GM12878 (cell line): ENCODE measurements around the gene BPIFB4. TPM values are rescaled to one million over a fixed set of nuclear protein-coding genes. Genes with fewer than 3 reads are reported as not detected.

ENCODE experiments used
- ATAC-seq: fragments of 200-7000 bp; cut with Tn5 transposase; 3 replicates; pipeline ENCODE4 v1.9.1; 2020; ENCODE audit warnings: mild to moderate bottlenecking, moderate library complexity
- BruUV-seq: library from RNA; stranded (reverse); fragments of 400-500 nt; replicated peaks from 2 replicates; lab custom pipeline; 2021; lab: Mats Ljungman, UMichigan
- CTCF ChIA-PET: fragments of 300-600 bp; sonication (Branson Sonifier 250); formaldehyde crosslinking; extraction: SDS; loops from one replicate; lab custom pipeline; 2021; ENCODE audit warnings: inconsistent platforms; lab: Yijun Ruan, JAX
- POLR2A ChIA-PET: fragments of 350-600 bp; formaldehyde crosslinking; extraction: SDS; loops from one replicate; lab custom pipeline; 2021; ENCODE audit warnings: inconsistent platforms; lab: Charles Lee
- RAD21 ChIA-PET: fragments of 300-600 bp; sonication (Branson Sonifier 250); formaldehyde crosslinking; loops from one replicate; lab custom pipeline; 2023; ENCODE audit warnings: antibody characterized with exemption; ENCODE audit not compliant: unreplicated experiment; lab: Charles Lee
- SMC1A ChIA-PET: fragments of 300-600 bp; sonication (Branson Sonifier 250); formaldehyde crosslinking; loops from one replicate; lab custom pipeline; 2023; ENCODE audit not compliant: unreplicated experiment, uncharacterized antibody; lab: Charles Lee
- DNase-seq: peaks from one replicate; pipeline ENCODE4 v3.0.0-alpha.2; 2011; ENCODE audit warnings: low read depth, low spot score
- FAIRE-seq: peaks from 3 replicates; lab custom pipeline; 2011; peaks lifted over from hg19 to GRCh38; lab: Jason Lieb, UNC
- H2AFZ ChIP-seq: 2 replicates; pipeline ENCODE4 v1.6.0; 2011; ENCODE audit warnings: low read depth, low read length, control low read depth; ENCODE audit not compliant: control insufficient read depth
- H3K27ac ChIP-seq: 2 replicates; pipeline ENCODE4 v1.5.1; 2011; ENCODE audit warnings: control low read depth; ENCODE audit not compliant: control insufficient read depth, insufficient read depth
- H3K27me3 ChIP-seq, 2 experiments: replicated peaks in 1 of 2; 2 replicates each; pipeline versions ENCODE4 v1.6.0 to v1.6.1; 2011; ENCODE audit warnings: low read length in 1 of 2; ENCODE audit not compliant: control insufficient read depth in 2 of 2, insufficient read depth in 2 of 2
- H3K36me3 ChIP-seq, 2 experiments: 2 replicates each; pipeline ENCODE4 v1.5.1; 2011; ENCODE audit warnings: low read length in 1 of 2; ENCODE audit not compliant: control insufficient read depth in 2 of 2, insufficient read depth in 2 of 2
- H3K4me1 ChIP-seq: 2 replicates; pipeline ENCODE4 v1.6.1; 2011; ENCODE audit warnings: mild to moderate bottlenecking, low read length, moderate library complexity, mixed read lengths; ENCODE audit not compliant: control insufficient read depth, insufficient read depth
- H3K4me2 ChIP-seq: 2 replicates; pipeline ENCODE4 v1.6.0; 2011; ENCODE audit warnings: control low read depth; ENCODE audit not compliant: control insufficient read depth, insufficient read depth
- H3K4me3 ChIP-seq: fragments of 200-600 bp; sonication (generic); 2 replicates; pipeline ENCODE4 v1.5.1; 2016
- H3K79me2 ChIP-seq: 2 replicates; pipeline ENCODE4 v1.6.0; 2011; ENCODE audit warnings: low read length; ENCODE audit not compliant: control insufficient read depth, insufficient read depth
- H3K9ac ChIP-seq: 2 replicates; pipeline ENCODE4 v1.8.0; 2011; ENCODE audit warnings: low read length, control low read depth, mixed read lengths; ENCODE audit not compliant: control insufficient read depth, insufficient read depth
- H3K9me3 ChIP-seq: replicated peaks from 3 replicates; pipeline ENCODE4 v1.5.1; 2011; ENCODE audit warnings: mild to moderate bottlenecking, low read length; ENCODE audit not compliant: control insufficient read depth, insufficient read depth
- H4K20me1 ChIP-seq: 2 replicates; pipeline ENCODE4 v1.6.0; 2011; ENCODE audit not compliant: control insufficient read depth, insufficient read depth
- CBX5 ChIP-seq: sonication (generic); IDR thresholded peaks from 2 replicates; pipeline ENCODE4 v1.6.1; 2016; ENCODE audit warnings: low read depth, moderate library complexity, mild to moderate bottlenecking, inconsistent platforms
- CEBPB ChIP-seq, 2 experiments: fragments of 150-350 bp in 1 of 2; IDR thresholded peaks; 2 replicates each; pipeline ENCODE4 v1.6.1; 2012 to 2014; ENCODE audit warnings: low read depth in 2 of 2, low read length in 2 of 2, borderline replicate concordance in 1 of 2, inconsistent platforms in 1 of 2
- ELK1 ChIP-seq: IDR thresholded peaks from 2 replicates; pipeline ENCODE4 v1.6.1; 2012; ENCODE audit warnings: low read depth, low read length, improper control_type of control experiment
- EZH2 ChIP-seq: IDR thresholded peaks from 2 replicates; pipeline ENCODE4 v1.6.1; 2012; ENCODE audit warnings: low read depth, mild to moderate bottlenecking, control low read depth, inconsistent platforms, low read length, borderline replicate concordance; ENCODE audit not compliant: control insufficient read depth
- FOXM1 ChIP-seq: IDR thresholded peaks from 2 replicates; pipeline ENCODE4 v1.6.1; 2012; ENCODE audit warnings: low read depth, mild to moderate bottlenecking, inconsistent platforms, low read length, moderate library complexity
- IKZF1 ChIP-seq: fragments of 450-650 bp; conservative IDR thresholded peaks from 2 replicates; pipeline ENCODE4 v1.6.1; 2017; ENCODE audit warnings: antibody characterized with exemption, mild to moderate bottlenecking
- NFYB ChIP-seq: IDR thresholded peaks from 2 replicates; pipeline ENCODE4 v1.6.1; 2011; ENCODE audit warnings: low read depth, mild to moderate bottlenecking, low read length, improper control_type of control experiment, moderate library complexity; ENCODE audit not compliant: insufficient read depth
- SREBF1 ChIP-seq: IDR thresholded peaks from 2 replicates; pipeline ENCODE4 v1.6.1; 2012; ENCODE audit warnings: mild to moderate bottlenecking, low read length
- USF2 ChIP-seq: IDR thresholded peaks from 2 replicates; pipeline ENCODE4 v1.6.1; 2011; ENCODE audit warnings: low read depth, low read length, improper control_type of control experiment, borderline replicate concordance
- YY1 ChIP-seq: IDR thresholded peaks from 2 replicates; pipeline ENCODE4 v1.6.1; 2011; ENCODE audit warnings: low read depth, mild to moderate bottlenecking, low read length
- WGBS: methylation state at CpG from one replicate; pipeline ENCODE4 v1.1.6; 2016; ENCODE audit warnings: low lambda C conversion rate; ENCODE audit not compliant: insufficient replicate concordance, insufficient coverage; ENCODE audit errors: missing lambda C conversion rate; 5-methylcytosine and 5-hydroxymethylcytosine counted together
- in situ Hi-C: fragments of 300-500 bp; cut with MboI; formaldehyde crosslinking; loops from 9 replicates; pipeline ENCODE4 v1.14.3; 2018; ENCODE audit warnings: mixed read lengths
- intact Hi-C: fragments of 100-400 bp; cut with micrococcal nuclease; formaldehyde crosslinking; loops from one replicate; pipeline ENCODE4 v1.14.2; 2022; ENCODE audit not compliant: unreplicated experiment
- polyA plus RNA-seq, 11 experiments: library from polyadenylated mRNA; depleted of rRNA in 4 of 11; unstranded in 6 of 11; stranded (reverse) in 5 of 11; fragments of >200 nt; fragmentation: Nextera tagmentation in 4 of 11; fragmentation: Illumina TruSeq in 1 of 11; extraction: Ambion mirVana in 4 of 11; extraction: Trizol in 1 of 11; gene quantifications; 1 replicate in 1 of 11; 2 replicates in 10 of 11; pipeline versions ENCODE4 v1.2.1 to v1.2.3, GENCODE V29; 2011 to 2016; ENCODE audit warnings: inconsistent platforms in 2 of 11, missing spikeins in 2 of 11, low read depth in 1 of 11
- total RNA-seq, 4 experiments: library from RNA; depleted of rRNA in 3 of 4; stranded (reverse); fragments of >200 nt in 3 of 4; fragmentation: Illumina TruSeq in 1 of 4; extraction: Trizol in 1 of 4; gene quantifications; 2 replicates each; pipeline versions ENCODE4 v1.2.1 to v1.2.3, GENCODE V29; 2013 to 2021
- TF ChIP-seq, protein P1 (sequence below): fragments of 450-650 bp; IDR thresholded peaks from 2 replicates; pipeline ENCODE4 v1.6.1; 2016; ENCODE audit warnings: mild to moderate bottlenecking, moderate library complexity, borderline replicate concordance
- TF ChIP-seq, protein P2 (sequence below): fragments of 450-650 bp; formaldehyde crosslinking; IDR thresholded peaks from 2 replicates; pipeline ENCODE4 v1.4.0; 2020; ENCODE audit warnings: mild to moderate bottlenecking, moderate library complexity

Gene BPIFB4
- total and polyA plus RNA-seq, 10 of the 15 experiments (the other 5 are each of a cell fraction or from before 2014, with no cell fraction given): 0.12 TPM; not detected in 9

- no peak for TF ChIP-seq CEBPB (IDR thresholded peaks at IDR 0.05; ENCODE audit: borderline replicate concordance in 1 of 2, low read depth in 2 of 2, low read length in 2 of 2)
- TF ChIP-seq SREBF1: no peak
- TF ChIP-seq EZH2: no peak
- no peak for TF ChIP-seq CBX5
- no peak for TF ChIP-seq IKZF1
Measured at GRCh38 chr20:33147299-33147698, 67.9 kb downstream of the BPIFB4 start (continued).

GRCh38 chr20:33148040-33148439, 68.6 kb downstream of the BPIFB4 start:
- intact Hi-C loops: no loop called here
- CTCF ChIA-PET: no interaction called here
- no peak for DNase-seq

More at GRCh38 chr20:33148040-33148439, 68.6 kb downstream of the BPIFB4 start:
- 15% methylated on average over 4 of the region's 4 CpGs for WGBS
- ChIA-PET RAD21 (no interaction called here), SMC1A (no interaction called here), POLR2A (no interaction called here)
- Histone ChIP-seq H2AFZ (no peak overlapping the region), H3K9me3 (no peaks in the 10 kb centered on the region), H3K79me2 (no peaks in the 10 kb centered on the region), H3K4me2 (no peak overlapping the region), H3K4me3 (no peak overlapping the region), H3K4me1 (no peaks in the 10 kb centered on the region), H3K36me3 (no peaks in the 10 kb centered on the region), H3K27me3 (no peaks in the 10 kb centered on the region; a peak in 1 of 4 replicates), H3K27ac (no peak overlapping the region), H3K9ac (no peak overlapping the region), H4K20me1 (no peaks in the 10 kb centered on the region)
- in situ Hi-C loops: no loop called here
- FAIRE-seq (no peak), ATAC-seq (no peak)
- BruUV-seq: no TSS peak
- no peak for TF ChIP-seq FOXM1
- TF ChIP-seq CBX5: no peak
- TF ChIP-seq ELK1: no peak
- TF ChIP-seq, protein P1, sequence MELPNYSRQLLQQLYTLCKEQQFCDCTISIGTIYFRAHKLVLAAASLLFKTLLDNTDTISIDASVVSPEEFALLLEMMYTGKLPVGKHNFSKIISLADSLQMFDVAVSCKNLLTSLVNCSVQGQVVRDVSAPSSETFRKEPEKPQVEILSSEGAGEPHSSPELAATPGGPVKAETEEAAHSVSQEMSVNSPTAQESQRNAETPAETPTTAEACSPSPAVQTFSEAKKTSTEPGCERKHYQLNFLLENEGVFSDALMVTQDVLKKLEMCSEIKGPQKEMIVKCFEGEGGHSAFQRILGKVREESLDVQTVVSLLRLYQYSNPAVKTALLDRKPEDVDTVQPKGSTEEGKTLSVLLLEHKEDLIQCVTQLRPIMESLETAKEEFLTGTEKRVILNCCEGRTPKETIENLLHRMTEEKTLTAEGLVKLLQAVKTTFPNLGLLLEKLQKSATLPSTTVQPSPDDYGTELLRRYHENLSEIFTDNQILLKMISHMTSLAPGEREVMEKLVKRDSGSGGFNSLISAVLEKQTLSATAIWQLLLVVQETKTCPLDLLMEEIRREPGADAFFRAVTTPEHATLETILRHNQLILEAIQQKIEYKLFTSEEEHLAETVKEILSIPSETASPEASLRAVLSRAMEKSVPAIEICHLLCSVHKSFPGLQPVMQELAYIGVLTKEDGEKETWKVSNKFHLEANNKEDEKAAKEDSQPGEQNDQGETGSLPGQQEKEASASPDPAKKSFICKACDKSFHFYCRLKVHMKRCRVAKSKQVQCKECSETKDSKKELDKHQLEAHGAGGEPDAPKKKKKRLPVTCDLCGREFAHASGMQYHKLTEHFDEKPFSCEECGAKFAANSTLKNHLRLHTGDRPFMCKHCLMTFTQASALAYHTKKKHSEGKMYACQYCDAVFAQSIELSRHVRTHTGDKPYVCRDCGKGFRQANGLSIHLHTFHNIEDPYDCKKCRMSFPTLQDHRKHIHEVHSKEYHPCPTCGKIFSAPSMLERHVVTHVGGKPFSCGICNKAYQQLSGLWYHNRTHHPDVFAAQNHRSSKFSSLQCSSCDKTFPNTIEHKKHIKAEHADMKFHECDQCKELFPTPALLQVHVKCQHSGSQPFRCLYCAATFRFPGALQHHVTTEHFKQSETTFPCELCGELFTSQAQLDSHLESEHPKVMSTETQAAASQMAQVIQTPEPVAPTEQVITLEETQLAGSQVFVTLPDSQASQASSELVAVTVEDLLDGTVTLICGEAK: no peak
- TF ChIP-seq, protein P2, sequence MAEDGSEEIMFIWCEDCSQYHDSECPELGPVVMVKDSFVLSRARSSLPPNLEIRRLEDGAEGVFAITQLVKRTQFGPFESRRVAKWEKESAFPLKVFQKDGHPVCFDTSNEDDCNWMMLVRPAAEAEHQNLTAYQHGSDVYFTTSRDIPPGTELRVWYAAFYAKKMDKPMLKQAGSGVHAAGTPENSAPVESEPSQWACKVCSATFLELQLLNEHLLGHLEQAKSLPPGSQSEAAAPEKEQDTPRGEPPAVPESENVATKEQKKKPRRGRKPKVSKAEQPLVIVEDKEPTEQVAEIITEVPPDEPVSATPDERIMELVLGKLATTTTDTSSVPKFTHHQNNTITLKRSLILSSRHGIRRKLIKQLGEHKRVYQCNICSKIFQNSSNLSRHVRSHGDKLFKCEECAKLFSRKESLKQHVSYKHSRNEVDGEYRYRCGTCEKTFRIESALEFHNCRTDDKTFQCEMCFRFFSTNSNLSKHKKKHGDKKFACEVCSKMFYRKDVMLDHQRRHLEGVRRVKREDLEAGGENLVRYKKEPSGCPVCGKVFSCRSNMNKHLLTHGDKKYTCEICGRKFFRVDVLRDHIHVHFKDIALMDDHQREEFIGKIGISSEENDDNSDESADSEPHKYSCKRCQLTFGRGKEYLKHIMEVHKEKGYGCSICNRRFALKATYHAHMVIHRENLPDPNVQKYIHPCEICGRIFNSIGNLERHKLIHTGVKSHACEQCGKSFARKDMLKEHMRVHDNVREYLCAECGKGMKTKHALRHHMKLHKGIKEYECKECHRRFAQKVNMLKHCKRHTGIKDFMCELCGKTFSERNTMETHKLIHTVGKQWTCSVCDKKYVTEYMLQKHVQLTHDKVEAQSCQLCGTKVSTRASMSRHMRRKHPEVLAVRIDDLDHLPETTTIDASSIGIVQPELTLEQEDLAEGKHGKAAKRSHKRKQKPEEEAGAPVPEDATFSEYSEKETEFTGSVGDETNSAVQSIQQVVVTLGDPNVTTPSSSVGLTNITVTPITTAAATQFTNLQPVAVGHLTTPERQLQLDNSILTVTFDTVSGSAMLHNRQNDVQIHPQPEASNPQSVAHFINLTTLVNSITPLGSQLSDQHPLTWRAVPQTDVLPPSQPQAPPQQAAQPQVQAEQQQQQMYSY: no peak
- TF ChIP-seq USF2: no peak
- TF ChIP-seq YY1: no peak
- no peak for TF ChIP-seq NFYB
